ENCODE results near the gene RHBDL1. TPM values are rescaled to one million over a fixed set of nuclear protein-coding genes. Genes with fewer than 3 reads are reported as not detected.
A peak's percentile ranks its signal among the peaks of the same experiment; 100 is the strongest.

The RHBDL1 gene
- total RNA-seq, 1 donor from 2014 or later: 1.7 TPM

GRCh38 chr16:726438-727290 is 51.2 kb downstream of the RHBDL1 start, which contains the start of the genes CCDC78 and HAGHL:
Gene CCDC78 (minus strand): TSS chr16:726443. CDS start chr16:726367, 76 bp downstream.
Gene HAGHL (plus strand): TSS chr16:727106. CDS start chr16:727510, 404 bp downstream.
- no peak for DNase-seq (ENCODE audit: extremely low spot score in 2 of 2)
- no peaks in the 10 kb centered on the region for H3K27me3 ChIP-seq
- H3K27ac ChIP-seq: peak within 1 kb of the TSS; percentile 10
- peaks cover 45% of the 10 kb centered on the region for H3K4me1 ChIP-seq
- peak within 1 kb of the TSS; percentile 48 to 54 for H3K4me3 ChIP-seq
- intact Hi-C loops (cut with DNase I): no loop called here
- no peaks in the 10 kb centered on the region for H3K9me3 ChIP-seq
- no peaks in the 10 kb centered on the region for H3K36me3 ChIP-seq
- no peak for TF ChIP-seq POLR2A (IDR thresholded peaks at IDR 0.05)
- TF ChIP-seq CTCF (IDR thresholded peaks at IDR 0.05): no peak
- no peak for TF ChIP-seq POLR2AphosphoS5 (IDR thresholded peaks at IDR 0.05; ENCODE audit: insufficient read depth in 1 of 2, low read depth in 1 of 2)

- Histone ChIP-seq H3K9me3 (no peaks in the 10 kb centered on the region), H3K36me3 (no peaks in the 10 kb centered on the region), H3K4me3 (peak overlapping the region; percentile 48 to 54), H3K4me1 (peaks cover 37% of the 10 kb centered on the region), H3K27ac (peak overlapping the region; percentile 10), H3K27me3 (no peaks in the 10 kb centered on the region)
- no peak for DNase-seq (ENCODE audit: extremely low spot score in 2 of 2)
- intact Hi-C loops (cut with DNase I): no loop called here
- TF ChIP-seq POLR2AphosphoS5 (IDR thresholded peaks at IDR 0.05; ENCODE audit: insufficient read depth in 1 of 2, low read depth in 1 of 2) (peak in 1 of 2 donors; percentile 22), POLR2A (IDR thresholded peaks at IDR 0.05) (no peak)
Measured at GRCh38 chr16:727291-727977, 52.0 kb downstream of the RHBDL1 start.

Other genes with a start within 250 kb of the RHBDL1 start
- gene CAPN15, start 148.0 kb upstream of the RHBDL1 start, total RNA-seq: 38.3 TPM
- gene PRR35, start 115.3 kb upstream of the RHBDL1 start, total RNA-seq: not detected
- 0.74 TPM for gene NHLRC4, start 108.7 kb upstream of the RHBDL1 start, total RNA-seq
- gene PIGQ, start 105.7 kb upstream of the RHBDL1 start, total RNA-seq: 26.0 TPM
- 41.3 TPM for gene RAB40C, start 85.6 kb upstream of the RHBDL1 start, total RNA-seq
- gene WFIKKN1, start 44.7 kb upstream of the RHBDL1 start, total RNA-seq: 3.2 TPM
- 187 TPM for gene METTL26, start 39.4 kb upstream of the RHBDL1 start, total RNA-seq
- gene MCRIP2, start 33.8 kb upstream of the RHBDL1 start, total RNA-seq: 27.0 TPM
- gene WDR90, start 26.3 kb upstream of the RHBDL1 start, total RNA-seq: 34.9 TPM
- 91.1 TPM for gene RHOT2, start 7.5 kb upstream of the RHBDL1 start, total RNA-seq
- gene STUB1, start 4.7 kb downstream of the RHBDL1 start, total RNA-seq: 124 TPM
- 62.9 TPM for gene JMJD8, start 8.7 kb downstream of the RHBDL1 start, total RNA-seq
- gene WDR24, start 14.7 kb downstream of the RHBDL1 start, total RNA-seq: 12.3 TPM
- 4.4 TPM for gene FBXL16, start 30.1 kb downstream of the RHBDL1 start, total RNA-seq
- gene METRN, start 39.4 kb downstream of the RHBDL1 start, total RNA-seq: 32.2 TPM
- 26.0 TPM for gene ANTKMT, start 45.5 kb downstream of the RHBDL1 start, total RNA-seq
- gene CCDC78, start 50.8 kb downstream of the RHBDL1 start, total RNA-seq: 7.6 TPM
- 5.2 TPM for gene HAGHL, start 51.4 kb downstream of the RHBDL1 start, total RNA-seq
- 32.7 TPM for gene CIAO3, start 65.3 kb downstream of the RHBDL1 start, total RNA-seq
- gene MSLN, start 85.1 kb downstream of the RHBDL1 start, total RNA-seq: not detected
- 17.2 TPM for gene RPUSD1, start 112.7 kb downstream of the RHBDL1 start, total RNA-seq
- 4.9 TPM for gene CHTF18, start 112.9 kb downstream of the RHBDL1 start, total RNA-seq
- gene GNG13, start 125.1 kb downstream of the RHBDL1 start, total RNA-seq: not detected

All from vagina (tissue), 2 donors.